ENCODE results near the gene TPCN2. TPM values are rescaled to one million over a fixed set of nuclear protein-coding genes. Genes with fewer than 3 reads are reported as not detected.

TPCN2 gene
- total and polyA plus RNA-seq, 2 of the 4 experiments (the other 2 are of a cell fraction): 3.4 to 8.0 TPM

DNA sequence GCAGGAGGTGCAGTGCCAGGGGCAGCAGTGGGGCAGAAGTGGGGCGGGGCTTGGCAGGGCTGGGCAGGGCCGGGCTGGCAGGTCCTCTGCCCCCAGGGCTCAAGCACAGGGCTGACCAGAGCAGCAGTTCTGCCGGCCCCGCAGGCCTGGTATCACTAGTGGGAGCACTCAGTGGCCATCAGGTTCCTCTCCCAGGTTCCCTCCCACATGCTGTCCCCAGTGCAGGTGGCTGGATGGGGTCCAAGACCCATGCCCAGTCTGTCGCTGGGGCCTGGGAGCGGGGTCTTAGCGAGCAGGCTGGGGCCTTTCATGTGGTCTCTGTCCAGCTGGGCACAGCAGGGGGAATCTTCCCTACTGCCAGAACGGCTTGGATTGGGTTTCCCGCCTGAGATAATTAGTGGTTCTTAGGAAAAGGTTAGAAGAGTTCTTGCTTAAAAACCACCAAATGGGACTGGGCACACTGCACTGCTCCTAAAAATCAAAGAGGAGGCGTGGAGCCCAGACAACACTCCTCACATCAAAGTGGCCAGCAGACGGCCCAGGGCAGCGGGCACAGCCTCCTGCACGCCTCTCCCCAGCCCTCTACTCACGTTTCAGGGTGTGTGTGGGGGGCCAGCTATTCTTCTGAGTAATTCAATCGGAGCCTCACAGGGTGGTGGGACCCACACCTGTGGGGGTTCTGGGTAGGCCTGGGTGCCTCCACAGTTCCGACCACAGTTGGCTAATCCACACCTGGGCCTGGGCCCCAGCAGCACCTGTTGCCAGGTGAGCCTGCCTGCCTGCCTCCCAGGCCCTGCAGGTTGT lies 45.6 kb downstream of the TPCN2 start:
- in situ Hi-C loops (cut with MboI; ENCODE audit: low sequenced_read_pairs): no loop called here
- Histone ChIP-seq H2AK9ac (replicated peaks; ENCODE audit: low read depth, low read length, poor library complexity) (no peak overlapping the region), H3K4me2 (ENCODE audit: low read depth, low read length) (no peak overlapping the region), H2BK5ac (ENCODE audit: low read depth, low read length, poor library complexity, severe bottlenecking) (no peak overlapping the region), H2AFZ (replicated peaks; ENCODE audit: low read length, poor library complexity) (no peak overlapping the region), H3K18ac (ENCODE audit: low read depth, low read length) (no peak overlapping the region), H3K9me1 (ENCODE audit: insufficient read depth, low read length) (0 out of 2 replicates have a peak, but pooled peaks cover 3% of the 10 kb centered on the region), H3K36me3 (ENCODE audit: control insufficient read depth, insufficient read depth, low read length) (peaks cover 12% of the 10 kb centered on the region), H3K23ac (ENCODE audit: low read depth, low read length) (no peak overlapping the region), H3K9ac (ENCODE audit: low read depth, low read length) (no peak overlapping the region), H3K4me3 (ENCODE audit: insufficient read depth, low read depth, low read length) (no peak overlapping the region), H4K20me1 (ENCODE audit: insufficient read depth, low read length) (peaks cover 9% of the 10 kb centered on the region), H2BK120ac (ENCODE audit: low read depth, low read length) (no peak overlapping the region), H3K27ac (ENCODE audit: insufficient read depth, low read length) (no peak overlapping the region), H3K79me1 (ENCODE audit: low read depth in 1 of 2, low read length in 2 of 2) (no peaks in the 10 kb centered on the region), H3K14ac (replicated peaks; ENCODE audit: low read depth, low read length) (no peak overlapping the region), H2BK15ac (ENCODE audit: low read depth, low read length) (no peak overlapping the region), H3K27me3 (ENCODE audit: control insufficient read depth, insufficient read depth, low read length) (no peaks in the 10 kb centered on the region), H4K5ac (ENCODE audit: low read depth, low read length) (no peak overlapping the region), H3K9me3 (ENCODE audit: control insufficient read depth, insufficient read depth, low read length) (no peaks in the 10 kb centered on the region), H3K56ac (ENCODE audit: extremely low read depth, insufficient read depth, low read length) (no peak overlapping the region), H3K4me1 (ENCODE audit: control insufficient read depth, insufficient read depth, low read length) (peaks cover 3% of the 10 kb centered on the region), H3K4ac (ENCODE audit: low read depth, low read length) (no peak overlapping the region), H2AK5ac (ENCODE audit: low read depth, low read length) (no peak overlapping the region), H2BK20ac (ENCODE audit: low read depth, low read length) (no peak overlapping the region), H4K91ac (ENCODE audit: insufficient read depth, low read depth, low read length) (no peak overlapping the region), H4K8ac (ENCODE audit: low read depth in 2 of 2, low read length in 2 of 2) (no peak overlapping the region)
- ATAC-seq (ENCODE audit: low read depth) (no peak), DNase-seq (no peak)
- dilution Hi-C loops (cut with HindIII; ENCODE audit: low sequenced_read_pairs, unreplicated experiment): no loop called here
- intact Hi-C loops (cut with micrococcal nuclease): no loop called here
- BruUV-seq (replicated peaks): no TSS peak
- no peak for TF ChIP-seq MAFK (IDR thresholded peaks at IDR 0.05; ENCODE audit: low read depth, low read length)
- no peak for TF ChIP-seq RAD21 (IDR thresholded peaks at IDR 0.05; ENCODE audit: low read length)
- no peak for TF ChIP-seq CHD1 (IDR thresholded peaks at IDR 0.05; ENCODE audit: low read depth, low read length)
- TF ChIP-seq BHLHE40 (IDR thresholded peaks at IDR 0.05; ENCODE audit: low read depth, low read length): no peak
- TF ChIP-seq RFX5 (IDR thresholded peaks at IDR 0.05; ENCODE audit: low read depth, low read length): no peak
- no peak for TF ChIP-seq CEBPB (IDR thresholded peaks at IDR 0.05; ENCODE audit: low read depth, low read length)
- no peak for TF ChIP-seq SMC3 (IDR thresholded peaks at IDR 0.05; ENCODE audit: low read depth, low read length)
- TF ChIP-seq, protein P1, sequence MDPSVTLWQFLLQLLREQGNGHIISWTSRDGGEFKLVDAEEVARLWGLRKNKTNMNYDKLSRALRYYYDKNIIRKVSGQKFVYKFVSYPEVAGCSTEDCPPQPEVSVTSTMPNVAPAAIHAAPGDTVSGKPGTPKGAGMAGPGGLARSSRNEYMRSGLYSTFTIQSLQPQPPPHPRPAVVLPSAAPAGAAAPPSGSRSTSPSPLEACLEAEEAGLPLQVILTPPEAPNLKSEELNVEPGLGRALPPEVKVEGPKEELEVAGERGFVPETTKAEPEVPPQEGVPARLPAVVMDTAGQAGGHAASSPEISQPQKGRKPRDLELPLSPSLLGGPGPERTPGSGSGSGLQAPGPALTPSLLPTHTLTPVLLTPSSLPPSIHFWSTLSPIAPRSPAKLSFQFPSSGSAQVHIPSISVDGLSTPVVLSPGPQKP (IDR thresholded peaks at IDR 0.05; ENCODE audit: borderline replicate concordance, low read depth, low read length): no peak
- TF ChIP-seq, protein P2, sequence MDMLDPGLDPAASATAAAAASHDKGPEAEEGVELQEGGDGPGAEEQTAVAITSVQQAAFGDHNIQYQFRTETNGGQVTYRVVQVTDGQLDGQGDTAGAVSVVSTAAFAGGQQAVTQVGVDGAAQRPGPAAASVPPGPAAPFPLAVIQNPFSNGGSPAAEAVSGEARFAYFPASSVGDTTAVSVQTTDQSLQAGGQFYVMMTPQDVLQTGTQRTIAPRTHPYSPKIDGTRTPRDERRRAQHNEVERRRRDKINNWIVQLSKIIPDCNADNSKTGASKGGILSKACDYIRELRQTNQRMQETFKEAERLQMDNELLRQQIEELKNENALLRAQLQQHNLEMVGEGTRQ (IDR thresholded peaks at IDR 0.05; ENCODE audit: low read depth, low read length): no peak
- no peak for TF ChIP-seq NFE2L2 (IDR thresholded peaks at IDR 0.05; ENCODE audit: low read depth, low read length)
- TF ChIP-seq FOS (IDR thresholded peaks at IDR 0.05; ENCODE audit: low read depth, low read length): no peak
- TF ChIP-seq RCOR1 (IDR thresholded peaks at IDR 0.05; ENCODE audit: insufficient replicate concordance, low read length): no peak
- TF ChIP-seq MAZ (IDR thresholded peaks at IDR 0.05; ENCODE audit: borderline replicate concordance, low read depth, low read length): no peak
- TF ChIP-seq POLR2A (IDR thresholded peaks at IDR 0.05; ENCODE audit: low read depth, low read length): no peak
- TF ChIP-seq MXI1 (IDR thresholded peaks at IDR 0.05; ENCODE audit: borderline replicate concordance, low read depth, low read length): no peak
- ChIA-PET CTCF (no interaction called here), POLR2A (ENCODE audit: unreplicated experiment) (no interaction called here)
- WGBS, 2 experiments (ENCODE audit: extremely low coverage in 2 of 2, insufficient read length in 1 of 2): 66% methylated on average over 4 of the region's 16 CpGs; no CpG with 5 or more reads in 1 of the 2 experiments

All from IMR-90 (cell line).